K562 (cell line): ENCODE data around the gene GZMM. TPM values are rescaled to one million over a fixed set of nuclear protein-coding genes. Genes with fewer than 3 reads are reported as not detected.

Experiments
- BRD9 ChIP-seq: fragments of 450-650 bp; IDR thresholded peaks from 2 replicates; pipeline ENCODE4 v1.6.1; 2018; ENCODE audit warnings: low read depth; ENCODE audit not compliant: partially characterized antibody
- NKRF ChIP-seq: fragments of 450-650 bp; IDR thresholded peaks from 2 replicates; pipeline ENCODE4 v1.6.1; 2016; ENCODE audit warnings: borderline replicate concordance
- VEZF1 ChIP-seq: fragments of 200-800 bp; sonication (Bioruptor generic); IDR thresholded peaks from 2 replicates; pipeline ENCODE4 v1.6.1; 2017; ENCODE audit warnings: missing genetic modification characterization, missing compliant biosample characterization
- YBX1 ChIP-seq: fragments of 450-650 bp; IDR thresholded peaks from 2 replicates; pipeline ENCODE4 v1.7.1; 2016; ENCODE audit warnings: mild to moderate bottlenecking
- ZBED1 ChIP-seq: IDR thresholded peaks from 2 replicates; pipeline ENCODE4 v1.6.1; 2014
- ZNF280A ChIP-seq: fragments of 450-650 bp; IDR thresholded peaks from 2 replicates; pipeline ENCODE4 v1.6.1; 2018; ENCODE audit warnings: mild to moderate bottlenecking, low read depth; ENCODE audit not compliant: partially characterized antibody
- ZNF318 ChIP-seq, 2 experiments: fragments of 450-650 bp; IDR thresholded peaks; 2 replicates each; pipeline ENCODE4 v1.6.1; 2016; ENCODE audit warnings: mild to moderate bottlenecking in 2 of 2, borderline replicate concordance in 1 of 2, low read depth in 1 of 2, moderate library complexity in 1 of 2
- ZNF347 ChIP-seq: fragments of 450-650 bp; formaldehyde crosslinking; IDR thresholded peaks from 2 replicates; pipeline ENCODE4 v1.4.0; 2020; ENCODE audit warnings: low read depth, mild to moderate bottlenecking, moderate library complexity
- ZNF740 ChIP-seq, 3 experiments: fragments of 200-800 bp in 1 of 3; sonication (Bioruptor generic) in 1 of 3; sonication (generic) in 1 of 3; formaldehyde crosslinking in 1 of 3; IDR thresholded peaks; 2 replicates each; pipeline versions ENCODE4 v1.6.1 to v1.8.0; 2016 to 2022; ENCODE audit warnings: mild to moderate bottlenecking in 2 of 3, missing compliant biosample characterization in 2 of 3, missing genetic modification characterization in 2 of 3, missing genetic modification reagents in 1 of 3
- polyA plus RNA-seq, 8 experiments: library from polyadenylated mRNA; depleted of rRNA in 4 of 8; stranded (reverse) in 5 of 8; unstranded in 3 of 8; fragments of >200 nt; fragmentation: Nextera tagmentation in 2 of 8; fragmentation: Illumina TruSeq in 1 of 8; extraction: Ambion mirVana in 2 of 8; extraction: Trizol in 1 of 8; gene quantifications; 2 replicates each; pipeline versions ENCODE4 v1.2.1 to v1.2.3, GENCODE V29; 2011 to 2014; ENCODE audit warnings: inconsistent platforms in 1 of 8, missing spikeins in 1 of 8
- total RNA-seq, 7 experiments: library from RNA; depleted of rRNA in 6 of 7; stranded (reverse); fragments of >200 nt in 6 of 7; fragmentation: Illumina TruSeq in 2 of 7; extraction: Trizol in 2 of 7; gene quantifications; 2 replicates each; pipeline versions ENCODE4 v1.2.1 to v1.2.3, GENCODE V29; 2011 to 2021; ENCODE audit warnings: low replicate concordance in 1 of 7

Gene GZMM
- total and polyA plus RNA-seq, 9 of the 15 experiments (the other 6 are each of a cell fraction or from before 2014, with no cell fraction given), result 0.08 to 2.6 (median 0.70) TPM; not detected in 2

GRCh38 chr19:584240-585001 is 40.6 kb downstream of the GZMM start (continued):
- TF ChIP-seq ZNF318 (IDR thresholded peaks at IDR 0.05; ENCODE audit: borderline replicate concordance in 1 of 2, low read depth in 1 of 2), result no peak
- TF ChIP-seq ZNF740 (CRISPR knock-in tag; IDR thresholded peaks at IDR 0.05), result peak; percentile 19; the same call in 1 of the 2 replicates
- no peak for TF ChIP-seq ZNF740 (tag; IDR thresholded peaks at IDR 0.05)
- peak; percentile 75 for TF ChIP-seq VEZF1
- no peak for TF ChIP-seq NKRF
- peak; percentile 50; the same call in 1 of the 2 replicates for TF ChIP-seq ZBED1
- no peak for TF ChIP-seq BRD9
- no peak for TF ChIP-seq ZNF347 (CRISPR knock-in tag)
- no peak for TF ChIP-seq ZNF280A
- no peak for TF ChIP-seq YBX1
